Embryonic facial prominence (tissue), 1 donor: Measurements from ENCODE around the gene GTF2H4.
A peak's percentile ranks its signal among the peaks of the same experiment; 100 is the strongest.
"Not testable (repeated sequence)": the region's sequence is repeated elsewhere in the genome, so short reads cannot be mapped to it uniquely, and the experiment has no call there.

Experiments
- DNase-seq: peaks from one replicate; pipeline ENCODE4 v3.0.0-alpha.2; 2016; ENCODE audit errors: extremely low spot score

Gene GTF2H4

DNA sequence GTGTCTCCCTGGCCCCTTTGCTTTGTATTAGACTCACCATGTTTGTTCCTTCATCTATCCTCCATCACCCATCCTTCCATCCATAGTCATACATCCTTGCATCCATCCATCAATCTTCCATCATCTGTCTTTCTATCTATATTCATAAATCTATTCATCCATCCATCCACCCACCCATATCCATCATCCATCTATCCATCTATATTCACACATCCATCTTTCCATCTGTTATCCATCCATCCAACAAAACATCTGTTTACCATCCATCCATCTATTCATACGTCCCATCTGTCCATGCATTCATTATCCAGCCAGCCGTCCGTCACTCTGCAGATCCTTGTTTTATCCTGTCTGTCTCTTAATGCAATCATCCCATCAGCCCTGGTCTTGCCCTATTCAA lies 13.1 kb upstream of the GTF2H4 start:
- no peak for DNase-seq

GRCh38 chr6:30895343-30895742 lies 12.7 kb upstream of the GTF2H4 start:
- no peak for DNase-seq

DNA sequence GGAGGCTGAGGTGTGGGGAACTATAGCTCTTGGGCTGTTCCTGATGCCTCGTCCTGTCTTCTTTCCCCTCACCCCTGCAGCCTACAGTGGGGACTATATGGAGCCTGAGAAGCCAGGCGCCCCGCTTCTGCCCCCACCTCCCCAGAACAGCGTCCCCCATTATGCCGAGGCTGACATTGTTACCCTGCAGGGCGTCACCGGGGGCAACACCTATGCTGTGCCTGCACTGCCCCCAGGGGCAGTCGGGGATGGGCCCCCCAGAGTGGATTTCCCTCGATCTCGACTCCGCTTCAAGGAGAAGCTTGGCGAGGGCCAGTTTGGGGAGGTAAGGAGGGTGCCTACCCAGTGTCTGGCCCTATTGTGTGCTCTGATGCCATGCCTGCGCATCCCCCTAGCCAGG lies 11.5 kb upstream of the GTF2H4 start:
- no peak for DNase-seq

DNA sequence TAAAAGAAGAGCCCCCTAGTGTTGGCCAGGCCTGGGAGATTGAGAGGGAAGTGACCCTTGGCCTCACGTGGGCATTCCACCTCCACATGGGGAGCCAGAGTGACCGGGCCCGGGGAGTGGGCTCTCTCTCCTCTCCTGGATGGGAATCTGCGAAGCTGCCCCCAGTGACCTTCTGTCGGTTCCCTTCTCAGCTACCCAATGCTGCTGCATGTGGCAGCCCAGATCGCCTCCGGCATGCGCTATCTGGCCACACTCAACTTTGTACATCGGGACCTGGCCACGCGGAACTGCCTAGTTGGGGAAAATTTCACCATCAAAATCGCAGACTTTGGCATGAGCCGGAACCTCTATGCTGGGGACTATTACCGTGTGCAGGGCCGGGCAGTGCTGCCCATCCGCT lies 10.1 kb upstream of the GTF2H4 start:
- no peak for DNase-seq

GRCh38 chr6:30898750-30899360 lies 9.2 kb upstream of the GTF2H4 start:
- no peak for DNase-seq

- no peak for DNase-seq
Observed at GRCh38 chr6:30900863-30901417, 7.1 kb upstream of the GTF2H4 start.

GRCh38 chr6:30901436-30901835 lies 6.6 kb upstream of the GTF2H4 start:
- DNase-seq: no peak

GRCh38 chr6:30902196-30902595 lies 5.8 kb upstream of the GTF2H4 start:
- DNase-seq: not testable (repeated sequence)

GRCh38 chr6:30902709-30903108 lies 5.3 kb upstream of the GTF2H4 start:
- no peak for DNase-seq

GRCh38 chr6:30903236-30903635 lies 4.8 kb upstream of the GTF2H4 start:
- no peak for DNase-seq

GRCh38 chr6:30907290-30907757 lies 683 bp upstream of the GTF2H4 start:
- DNase-seq: not testable (repeated sequence)

- DNase-seq: no peak
Observed at GRCh38 chr6:30908700-30909099, 693 bp downstream of the GTF2H4 start.

DNA sequence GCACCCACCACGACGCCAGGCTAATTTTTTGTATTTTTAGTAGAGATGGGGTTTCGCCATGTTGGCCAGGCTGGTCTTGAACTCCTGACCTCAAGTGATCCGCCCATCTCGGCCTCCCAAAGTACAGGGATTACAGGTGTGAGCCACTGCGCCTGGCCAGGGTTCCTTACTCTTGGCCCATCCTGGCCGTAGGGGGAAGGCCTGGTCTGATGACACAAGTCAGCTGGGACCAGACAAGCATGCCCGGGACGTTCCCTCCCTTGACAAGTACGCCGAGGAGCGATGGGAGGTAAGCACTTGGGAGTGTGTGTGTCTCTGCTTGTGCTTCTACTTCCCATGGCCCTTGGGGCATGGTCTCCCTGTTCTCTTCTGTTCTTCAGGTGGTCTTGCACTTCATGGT lies 2.5 kb downstream of the GTF2H4 start:
- DNase-seq: not testable (repeated sequence)

GRCh38 chr6:30912746-30913520 lies 4.9 kb downstream of the GTF2H4 start:
- no peak for DNase-seq

- no peak for DNase-seq
Observed at GRCh38 chr6:30913721-30914075, 5.7 kb downstream of the GTF2H4 start.

- DNase-seq: peak; percentile 77
Observed at GRCh38 chr6:30914076-30914853, 6.3 kb downstream of the GTF2H4 start, which contains the start of gene VARS2. VARS2 (plus strand) TSS chr6:30914238; CDS start chr6:30914837, 599 bp downstream.

GRCh38 chr6:30914854-30915590 lies 7.0 kb downstream of the GTF2H4 start:
- DNase-seq: no peak

- DNase-seq: peak; percentile 42
Observed at GRCh38 chr6:30915591-30915946, 7.6 kb downstream of the GTF2H4 start.

DNA sequence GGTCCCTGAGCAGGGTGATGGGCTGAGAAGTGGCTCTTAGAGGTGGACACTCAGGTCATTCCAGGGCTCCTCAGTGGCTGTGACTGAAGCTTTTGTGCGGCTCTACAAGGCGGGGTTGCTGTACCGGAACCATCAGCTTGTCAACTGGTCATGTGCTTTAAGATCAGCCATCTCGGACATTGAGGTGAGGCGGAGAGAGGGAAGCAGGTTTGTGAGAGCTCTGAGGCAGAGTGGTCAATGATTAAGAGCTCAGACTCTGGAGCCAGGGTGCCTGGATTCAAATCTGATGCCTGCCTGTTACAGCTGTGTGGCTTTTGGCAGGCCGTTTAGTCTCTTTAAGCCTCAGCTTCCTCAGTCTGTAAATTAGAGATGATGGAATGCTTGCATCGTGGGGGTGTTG lies 9.0 kb downstream of the GTF2H4 start:
- DNase-seq: no peak

GRCh38 chr6:30917487-30917886 lies 9.5 kb downstream of the GTF2H4 start:
- DNase-seq: no peak

DNA sequence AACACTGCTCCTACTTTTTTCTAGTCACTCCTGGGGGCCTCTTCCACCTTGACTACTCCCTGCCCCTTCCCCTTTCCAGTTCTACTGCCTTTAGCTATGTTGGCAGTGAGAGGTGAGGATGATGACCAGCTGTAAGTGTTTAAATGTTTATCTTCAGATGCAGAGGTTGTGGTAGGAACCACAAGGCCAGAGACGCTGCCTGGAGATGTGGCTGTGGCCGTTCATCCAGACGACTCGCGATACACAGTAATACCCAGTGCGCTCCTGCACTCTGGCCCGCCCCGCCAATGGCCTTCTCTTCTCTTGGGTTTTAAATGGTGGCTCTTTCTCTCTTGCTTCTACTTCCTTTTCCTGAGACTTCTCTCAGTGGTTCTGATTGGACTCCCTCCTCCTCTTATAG lies 10.7 kb downstream of the GTF2H4 start:
- no peak for DNase-seq

DNA sequence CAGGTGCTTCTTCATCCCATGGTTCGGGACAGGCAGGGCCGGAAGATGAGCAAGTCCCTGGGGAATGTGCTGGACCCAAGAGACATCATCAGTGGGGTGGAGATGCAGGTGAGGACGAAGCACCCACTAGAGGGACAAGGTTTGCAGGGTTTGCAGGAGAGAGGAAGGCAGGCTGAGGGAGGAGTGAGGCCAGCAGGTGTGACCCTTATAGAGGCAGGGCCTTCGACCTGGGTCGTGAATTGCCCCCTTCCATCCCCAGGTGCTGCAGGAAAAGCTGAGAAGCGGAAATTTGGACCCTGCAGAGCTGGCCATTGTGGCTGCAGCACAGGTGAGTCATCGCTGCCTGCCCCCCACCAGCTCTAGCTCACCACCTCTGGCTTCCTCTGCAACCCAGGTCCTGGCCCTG lies 14.4 kb downstream of the GTF2H4 start:
- no peak for DNase-seq
